ENCODE data around the gene LRP10.
"Not testable (repeated sequence)": the region's sequence is repeated elsewhere in the genome, so short reads cannot be mapped to it uniquely, and the experiment has no call there.

LRP10 gene

DNA sequence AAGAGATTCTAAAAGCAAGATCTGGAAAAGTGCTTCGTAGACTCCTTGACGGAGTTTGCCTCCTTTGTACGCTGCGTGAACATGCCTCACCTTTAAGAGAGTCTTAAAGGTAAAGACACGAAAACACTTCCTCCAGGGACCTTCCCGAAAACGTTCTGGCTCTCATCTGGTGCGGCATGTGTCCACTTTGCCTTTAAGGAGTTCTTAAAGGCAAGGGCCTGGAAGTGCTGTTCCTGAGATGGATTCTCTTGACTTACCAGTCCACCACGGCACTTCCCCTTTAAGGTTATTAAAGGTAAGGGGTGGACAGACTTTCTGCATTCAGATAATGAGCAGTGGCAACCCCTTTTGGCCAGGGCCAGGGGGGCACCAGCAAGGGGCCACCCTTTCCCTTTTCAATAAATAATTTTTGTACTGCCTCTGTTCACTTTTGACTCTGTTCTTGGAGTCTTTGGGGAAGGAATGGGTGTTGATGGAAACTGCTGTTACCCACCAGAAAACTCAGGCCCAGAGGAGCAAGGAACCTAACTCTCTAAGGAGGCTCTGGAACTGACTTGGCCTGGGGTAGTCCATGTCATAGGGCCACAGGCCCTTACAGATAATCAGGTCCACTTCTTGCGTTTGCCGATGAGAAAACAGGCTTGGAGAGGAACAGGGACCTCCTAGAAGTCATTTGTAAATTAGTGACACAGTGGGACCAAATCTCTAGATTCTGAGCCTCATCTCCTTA lies 15.9 kb downstream of the LRP10 start:
- no peak for DNase-seq (ENCODE audit: low read depth in 2 of 2)

GRCh38 chr14:22887990-22888378 lies 16.4 kb downstream of the LRP10 start:
- DNase-seq (ENCODE audit: low read depth in 2 of 2) = peak in 1 of 2 donors; percentile 30

GRCh38 chr14:22888662-22889061 lies 17.1 kb downstream of the LRP10 start:
- DNase-seq (ENCODE audit: low read depth in 2 of 2) = no peak

GRCh38 chr14:22890416-22890815 lies 18.9 kb downstream of the LRP10 start:
- no peak for DNase-seq (ENCODE audit: low read depth in 2 of 2)

DNA sequence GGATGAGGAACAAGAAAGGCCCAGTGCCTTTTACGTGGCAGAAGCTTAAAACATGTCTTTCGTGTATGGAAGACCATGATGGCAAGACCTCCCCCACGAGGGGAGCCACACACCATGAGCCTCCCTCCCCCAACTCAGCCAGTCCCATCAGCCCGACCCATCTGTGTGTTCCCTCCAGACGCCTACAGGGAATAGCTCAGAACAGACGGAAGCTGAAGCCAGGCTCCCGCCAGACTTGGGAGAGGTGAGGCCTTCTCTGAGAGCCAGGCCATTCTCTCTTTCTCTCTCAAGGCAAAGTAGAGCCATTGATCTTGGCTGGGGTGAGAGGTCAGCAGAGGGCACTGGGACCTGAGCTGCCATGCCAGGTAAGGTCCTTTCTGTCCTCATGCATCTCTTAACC lies 20.9 kb downstream of the LRP10 start:
- DNase-seq (ENCODE audit: low read depth in 2 of 2) = no peak

DNA sequence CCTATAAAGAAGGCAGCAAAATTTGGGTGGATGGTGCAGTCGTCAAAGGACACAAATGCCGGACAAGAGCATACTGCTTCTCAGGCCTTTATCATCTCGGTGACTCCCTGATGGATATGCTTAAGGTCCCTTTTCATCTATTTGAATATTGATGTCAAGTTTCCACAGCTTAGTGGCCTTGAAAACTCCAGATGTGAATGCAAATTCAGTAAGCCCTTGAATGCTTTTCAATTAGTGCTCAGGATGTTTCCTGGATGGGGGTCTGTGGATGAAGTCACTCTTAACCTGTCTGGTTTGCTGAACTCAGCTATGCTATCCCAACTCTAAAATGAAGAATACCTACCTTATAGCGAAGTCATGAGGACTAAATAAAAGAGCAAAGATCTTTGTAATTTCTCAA lies 22.2 kb downstream of the LRP10 start:
- no peak for DNase-seq (ENCODE audit: low read depth in 2 of 2)

DNA sequence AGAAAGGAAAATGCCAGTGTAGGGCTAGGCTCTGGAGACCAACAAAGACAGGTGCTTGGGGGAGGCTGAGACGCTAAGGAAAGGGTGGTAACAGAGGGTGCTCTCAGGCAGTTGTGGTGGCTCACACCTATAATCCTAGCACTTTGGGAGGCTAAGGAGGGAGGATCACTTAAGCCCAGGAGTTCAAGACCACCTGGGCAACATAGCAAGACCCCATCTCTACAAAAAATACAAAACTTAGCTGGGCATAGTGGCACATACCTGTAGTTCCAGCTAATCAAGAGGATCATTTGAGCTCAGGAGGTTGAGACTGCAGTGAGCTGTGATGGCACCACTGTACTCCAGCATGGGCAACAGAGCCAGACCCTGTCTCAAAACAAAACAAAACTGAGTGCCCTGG lies 23.9 kb downstream of the LRP10 start:
- DNase-seq (ENCODE audit: low read depth in 2 of 2) = no peak

- no peak for DNase-seq (ENCODE audit: low read depth in 2 of 2)
These were observed 24.8 kb downstream of the LRP10 start for GRCh38 chr14:22896356-22896755.

DNA sequence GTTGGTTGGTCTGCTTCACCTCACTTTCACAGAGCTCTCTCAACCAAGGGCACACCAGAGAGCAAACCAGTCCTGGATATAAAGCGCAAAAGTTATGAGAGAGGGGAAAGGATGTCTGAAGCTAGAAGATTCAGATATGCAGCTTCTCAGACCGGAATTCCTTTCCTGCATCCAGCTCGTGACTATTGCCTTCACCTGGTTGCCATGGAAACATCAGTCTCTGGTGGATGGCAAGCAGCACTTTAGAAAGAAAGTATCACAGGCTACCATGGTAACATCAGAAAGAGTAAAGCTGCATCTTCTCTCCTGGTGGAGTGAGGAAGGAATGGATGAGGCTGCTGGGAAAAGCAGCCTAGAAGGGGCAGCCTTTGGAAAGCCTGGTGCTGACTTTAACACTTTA lies 25.2 kb downstream of the LRP10 start:
- no peak for DNase-seq (ENCODE audit: low read depth in 2 of 2)

DNA sequence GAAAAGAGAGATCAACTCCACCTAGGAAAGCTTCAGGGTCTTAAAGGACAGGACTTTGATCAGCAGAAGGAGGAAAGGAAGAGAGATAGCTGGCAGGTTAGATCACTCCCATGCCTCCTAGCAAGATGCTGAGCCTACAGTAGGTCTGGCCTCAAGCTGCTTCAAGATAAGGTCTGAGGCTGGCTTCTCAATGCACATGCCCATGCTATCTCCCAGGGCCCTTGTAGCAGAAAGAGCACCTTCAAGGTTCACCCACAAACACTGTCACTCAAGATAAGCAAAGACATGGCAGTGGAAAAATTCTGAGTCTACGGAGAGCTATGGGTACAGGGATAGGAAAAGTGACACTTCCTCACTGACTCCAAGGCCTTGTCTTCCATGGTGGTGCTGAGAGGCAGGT lies 25.8 kb downstream of the LRP10 start:
- DNase-seq (ENCODE audit: low read depth in 2 of 2) = no peak

DNA sequence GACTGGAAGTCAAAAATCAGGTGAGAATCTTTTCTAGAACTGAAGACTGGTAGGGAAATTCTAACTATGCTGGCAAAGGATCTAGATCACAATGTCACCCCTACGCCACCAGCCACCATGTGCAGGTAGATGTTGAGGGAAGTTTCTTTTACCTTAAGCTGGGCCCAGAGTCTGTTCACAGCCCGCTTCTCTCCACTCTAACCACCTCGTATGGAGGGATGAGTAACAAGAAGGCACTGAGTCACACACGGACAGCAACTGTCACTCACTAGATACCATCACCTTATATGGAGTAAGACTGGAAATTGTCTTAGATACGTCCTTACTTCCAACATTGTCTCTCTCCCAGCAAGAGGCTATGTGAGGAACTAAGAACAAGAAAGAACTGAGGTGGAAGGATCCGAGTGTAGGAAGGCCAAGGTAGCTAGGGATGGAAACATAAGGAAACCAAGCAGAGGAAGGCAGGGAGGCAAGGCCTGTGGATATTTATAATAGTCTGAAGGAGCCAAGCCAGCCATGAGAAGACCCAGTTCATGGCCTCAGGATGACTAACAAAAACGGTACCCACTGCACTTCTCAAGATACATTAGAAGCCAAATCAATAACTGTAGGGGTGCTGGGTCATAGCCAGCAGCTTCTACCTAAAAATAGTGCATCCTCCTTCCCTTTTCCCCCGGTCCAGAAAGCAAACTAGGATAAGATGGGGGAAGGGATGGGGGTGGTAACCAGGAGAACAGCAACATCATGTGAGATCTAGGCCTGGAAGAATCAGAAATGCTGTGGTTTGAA lies 27.0 kb downstream of the LRP10 start:
- DNase-seq (ENCODE audit: low read depth in 2 of 2) = no peak

DNA sequence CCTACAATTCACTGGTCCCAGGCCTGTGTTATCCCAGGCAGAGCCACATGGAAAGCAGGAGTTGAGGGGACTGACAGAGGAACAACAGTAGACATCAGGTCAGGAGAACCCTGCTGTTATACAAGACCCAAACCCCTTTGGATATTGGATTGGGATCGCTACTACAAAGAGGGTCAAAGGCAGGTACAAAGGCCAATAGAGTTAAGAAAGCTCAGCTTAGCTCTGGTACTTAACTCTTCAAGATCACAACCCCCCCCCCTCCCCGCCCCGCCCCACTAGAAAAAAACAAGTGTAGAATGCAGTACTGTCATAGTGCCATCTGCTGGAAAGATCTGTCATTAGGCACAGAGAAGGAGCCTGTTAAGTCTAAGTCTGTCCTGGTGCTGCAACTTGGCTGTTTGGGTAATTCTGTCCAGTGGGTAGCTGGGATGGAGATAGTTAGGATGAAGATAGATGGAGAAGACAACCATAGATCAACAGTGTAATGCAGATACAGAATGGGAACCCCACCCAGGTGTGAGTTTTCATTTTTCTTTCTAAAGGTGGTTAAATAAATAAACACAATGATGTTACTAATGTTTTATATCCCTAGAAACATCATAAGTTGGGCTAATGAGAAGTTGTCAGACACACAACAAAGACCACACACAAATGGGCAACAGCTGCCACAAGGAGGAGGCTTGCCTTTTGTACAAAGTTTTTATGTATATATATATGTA lies 28.7 kb downstream of the LRP10 start:
- DNase-seq (ENCODE audit: low read depth in 2 of 2) = no peak

- no peak for DNase-seq (ENCODE audit: low read depth in 2 of 2)
These were observed 30.3 kb downstream of the LRP10 start for GRCh38 chr14:22901799-22902198.

GRCh38 chr14:22903742-22904087 lies 32.2 kb downstream of the LRP10 start:
- no peak for DNase-seq (ENCODE audit: low read depth in 2 of 2)

DNA sequence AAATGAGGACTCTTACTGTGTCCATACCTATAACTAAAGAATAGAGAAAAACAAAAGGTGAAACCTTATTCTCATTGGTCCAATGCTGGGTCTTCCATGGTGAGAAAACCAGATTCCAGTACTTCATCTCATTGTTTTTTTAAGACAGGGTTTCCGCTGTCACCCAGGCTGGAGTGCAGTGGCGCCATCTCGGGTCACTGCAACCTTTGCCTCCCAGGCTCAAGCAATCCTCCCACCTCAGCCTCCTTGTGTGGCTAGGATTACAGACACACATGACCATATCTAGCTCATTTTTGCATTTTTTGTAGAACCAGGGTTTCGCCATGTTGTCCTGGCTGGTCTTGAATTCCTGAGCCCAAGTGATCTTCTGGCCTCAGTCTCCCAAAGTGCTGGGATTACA lies 34.1 kb downstream of the LRP10 start:
- no peak for DNase-seq (ENCODE audit: low read depth in 2 of 2)

DNA sequence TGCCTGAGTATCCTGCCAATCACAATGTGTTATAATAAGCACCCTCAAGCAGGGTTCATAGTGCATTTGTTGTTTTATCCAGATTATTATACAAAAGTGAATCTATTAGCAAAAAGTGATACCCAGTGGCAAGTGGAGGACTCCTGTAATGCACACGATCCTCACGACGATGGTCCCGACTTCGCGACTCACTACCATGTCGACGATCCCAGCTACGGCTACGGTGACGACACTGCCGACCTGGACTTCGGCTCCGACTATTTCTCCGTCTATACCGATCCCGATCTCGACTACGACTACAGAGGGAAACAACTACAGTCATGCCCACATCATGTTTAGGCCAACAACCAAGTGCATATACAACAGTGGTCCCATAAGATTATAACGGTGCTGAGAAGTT lies 34.5 kb downstream of the LRP10 start:
- DNase-seq (ENCODE audit: low read depth in 2 of 2) = no peak

- DNase-seq (ENCODE audit: low read depth in 2 of 2) = no peak
These were observed 35.9 kb downstream of the LRP10 start for GRCh38 chr14:22907429-22907828.

GRCh38 chr14:22908601-22909000 lies 37.1 kb downstream of the LRP10 start:
- no peak for DNase-seq (ENCODE audit: low read depth in 2 of 2)

DNA sequence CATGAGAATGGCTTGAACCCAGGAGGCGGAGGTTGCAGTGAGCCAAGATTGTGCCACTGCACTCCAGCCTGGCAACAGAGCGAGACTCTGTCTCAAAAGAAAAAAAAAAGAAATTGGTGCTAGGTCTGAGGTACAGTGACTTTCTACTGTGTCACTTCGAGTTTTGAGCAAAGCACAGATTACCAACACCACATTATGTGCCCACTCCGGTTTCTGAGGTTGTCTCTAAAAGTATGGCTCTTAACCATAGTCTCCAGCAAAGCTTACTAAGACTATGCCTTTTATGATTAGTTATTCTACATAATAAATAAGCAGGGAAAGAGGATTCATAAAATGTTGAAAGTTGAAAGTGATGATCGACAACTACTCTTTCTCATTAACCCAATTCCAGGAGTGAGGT lies 39.4 kb downstream of the LRP10 start:
- DNase-seq (ENCODE audit: low read depth in 2 of 2) = no peak

DNA sequence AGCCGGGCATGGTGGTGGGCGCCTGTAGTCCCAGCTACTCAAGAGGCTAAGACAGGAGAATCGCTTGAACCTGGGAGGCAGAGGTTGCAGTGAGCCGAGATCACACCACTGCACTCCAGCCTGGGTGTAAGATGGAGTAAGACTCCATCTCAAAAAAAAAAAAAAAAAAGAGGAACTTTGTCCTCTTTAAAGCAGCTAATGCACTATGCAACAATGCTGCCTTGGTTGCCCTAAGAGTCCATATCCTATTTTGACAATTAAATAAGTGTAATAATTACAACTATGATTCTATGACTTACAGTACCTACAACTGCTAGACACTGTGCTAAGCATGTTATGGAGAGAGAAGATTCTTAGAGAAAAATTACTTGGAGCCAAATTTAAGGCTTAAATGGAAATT lies 43.3 kb downstream of the LRP10 start:
- not testable (repeated sequence) for DNase-seq (ENCODE audit: low read depth in 2 of 2)

- no peak for DNase-seq (ENCODE audit: low read depth in 2 of 2)
These were observed 44.5 kb downstream of the LRP10 start for GRCh38 chr14:22915886-22916521.
